Measurements from ENCODE around the gene ZNF79.

Gene ZNF79

DNA sequence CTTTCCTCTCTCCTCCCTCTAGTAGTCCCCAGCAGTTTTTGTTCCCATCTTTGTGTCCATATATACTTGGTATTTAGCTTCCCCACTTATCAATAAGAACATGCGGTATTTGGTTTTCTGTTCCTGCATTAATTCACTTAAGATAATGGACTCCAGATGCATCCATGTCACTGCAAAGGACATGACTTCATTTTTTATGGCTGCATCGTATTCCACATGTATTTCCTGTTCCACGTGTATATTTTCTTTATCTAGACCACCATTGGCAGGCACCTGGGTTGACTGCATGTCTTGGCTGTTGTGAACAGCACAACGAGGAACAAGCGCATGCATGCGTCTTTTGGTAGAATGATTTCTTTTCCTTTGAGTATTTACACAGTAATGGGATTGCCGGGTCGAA is 6.2 kb downstream of the ZNF79 start:
- DNase-seq: no peak

- DNase-seq: no peak
Measured at GRCh38 chr9:127437497-127438264, 13.5 kb downstream of the ZNF79 start.

DNA sequence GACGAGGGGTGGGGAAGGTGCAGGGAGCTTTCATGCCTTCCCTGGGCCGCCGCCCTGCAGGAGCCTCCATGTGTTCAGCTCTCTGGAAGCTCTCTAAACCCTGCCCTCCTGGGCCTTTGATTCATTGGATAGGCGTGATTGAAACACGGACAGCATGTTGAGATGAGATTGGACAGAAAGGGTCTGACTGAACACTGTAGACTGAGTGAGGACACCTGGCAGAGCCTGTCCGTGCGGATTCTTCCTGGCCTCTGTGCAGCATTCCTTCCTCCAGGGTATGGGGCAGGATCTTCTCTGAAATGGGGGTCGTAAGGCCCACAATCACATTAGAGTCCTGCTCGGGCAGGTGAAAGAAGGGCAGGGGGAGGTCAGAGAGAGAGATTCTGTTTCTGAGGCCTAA is 14.2 kb downstream of the ZNF79 start:
- DNase-seq: no peak

DNA sequence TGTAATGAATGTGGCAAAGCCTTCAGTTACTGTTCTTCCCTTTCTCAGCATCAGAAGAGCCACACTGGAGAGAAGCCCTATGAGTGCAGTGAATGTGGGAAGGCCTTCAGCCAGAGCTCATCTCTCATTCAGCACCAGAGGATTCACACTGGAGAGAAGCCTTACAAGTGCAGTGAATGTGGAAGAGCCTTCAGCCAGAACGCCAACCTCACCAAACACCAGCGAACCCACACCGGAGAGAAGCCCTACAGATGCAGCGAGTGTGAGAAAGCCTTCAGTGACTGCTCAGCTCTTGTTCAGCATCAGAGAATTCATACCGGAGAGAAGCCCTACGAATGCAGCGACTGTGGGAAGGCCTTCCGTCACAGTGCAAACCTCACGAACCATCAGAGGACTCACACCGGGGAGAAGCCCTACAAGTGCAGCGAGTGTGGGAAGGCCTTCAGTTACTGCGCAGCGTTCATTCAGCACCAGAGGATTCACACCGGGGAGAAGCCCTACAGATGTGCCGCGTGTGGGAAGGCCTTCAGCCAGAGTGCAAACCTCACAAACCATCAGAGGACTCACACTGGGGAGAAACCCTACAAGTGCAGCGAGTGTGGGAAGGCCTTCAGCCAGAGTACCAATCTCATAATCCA is 20.2 kb downstream of the ZNF79 start:
- DNase-seq: no peak

DNA sequence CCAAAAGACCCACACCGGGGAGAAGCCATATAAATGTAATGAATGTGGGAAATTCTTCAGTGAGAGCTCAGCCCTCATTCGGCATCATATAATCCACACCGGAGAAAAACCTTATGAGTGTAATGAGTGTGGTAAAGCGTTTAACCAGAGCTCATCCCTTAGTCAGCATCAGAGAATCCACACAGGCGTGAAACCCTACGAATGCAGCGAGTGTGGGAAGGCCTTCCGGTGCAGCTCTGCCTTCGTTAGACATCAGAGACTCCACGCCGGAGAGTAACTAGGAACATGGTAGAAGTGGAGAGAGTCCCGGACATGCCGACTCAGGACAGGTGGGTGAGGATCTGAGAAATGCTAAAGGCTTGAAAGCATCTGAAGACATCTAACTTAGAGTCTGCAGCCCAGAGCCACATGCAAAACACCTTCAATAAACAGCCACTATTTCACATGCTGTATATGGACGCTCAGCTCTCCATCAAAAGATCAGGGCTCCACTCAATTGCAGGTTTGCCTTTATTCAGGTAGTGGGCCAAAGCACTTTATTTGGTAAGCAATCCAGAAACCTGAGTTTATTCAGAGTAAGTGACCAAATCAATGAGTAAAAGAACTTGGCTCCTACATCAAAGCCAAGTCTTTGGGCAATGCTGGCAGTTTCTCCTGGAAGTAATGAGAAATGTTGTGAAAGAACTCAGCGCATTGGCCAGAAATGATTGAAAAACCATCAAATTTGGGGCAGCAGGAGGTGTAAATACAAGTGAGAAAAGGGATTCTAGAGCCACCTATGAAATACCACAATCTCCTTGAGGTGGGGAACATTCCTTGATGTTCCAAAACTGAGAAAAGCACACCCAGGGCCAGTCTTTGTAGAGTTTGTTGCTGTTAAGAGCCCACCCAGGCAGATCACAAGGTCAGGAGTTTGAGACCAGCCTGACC is 21.0 kb downstream of the ZNF79 start:
- no peak for DNase-seq

GRCh38 chr9:127445851-127446712 is 21.9 kb downstream of the ZNF79 start:
- no peak for DNase-seq

- DNase-seq: no peak
Measured at GRCh38 chr9:127446713-127447415, 22.7 kb downstream of the ZNF79 start.

- DNase-seq: no peak
Measured at GRCh38 chr9:127447416-127448111, 23.4 kb downstream of the ZNF79 start.

- DNase-seq: no peak
Measured at GRCh38 chr9:127448112-127448805, 24.1 kb downstream of the ZNF79 start.

GRCh38 chr9:127449332-127449966 is 25.3 kb downstream of the ZNF79 start:
- DNase-seq: no peak

DNA sequence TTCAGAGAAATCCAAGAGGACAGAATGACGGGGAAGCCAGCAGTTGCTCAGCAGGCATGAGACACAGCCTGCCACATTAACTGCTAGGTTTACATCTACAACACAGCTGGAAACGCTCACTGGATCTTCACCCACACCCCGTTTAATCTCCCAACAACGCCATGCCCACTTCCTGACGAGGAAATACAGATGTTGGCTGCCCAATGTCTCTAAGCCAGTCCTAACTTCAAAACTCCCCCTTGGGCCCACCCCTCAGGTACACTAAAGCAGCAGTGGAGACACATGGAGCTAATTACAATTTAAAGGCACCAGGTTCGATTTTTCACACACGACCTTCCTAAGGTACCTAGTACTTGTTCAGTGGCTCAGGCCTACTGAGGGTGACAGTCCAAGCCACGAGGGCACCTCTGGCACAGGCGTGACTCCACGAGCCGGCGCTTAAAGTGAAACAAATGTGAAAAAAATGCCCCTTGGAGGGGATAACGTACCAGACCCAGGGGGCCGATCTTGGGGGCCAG is 26.1 kb downstream of the ZNF79 start:
- no peak for DNase-seq

- DNase-seq: peak; percentile 75
Measured at GRCh38 chr9:127450830-127451607, 26.8 kb downstream of the ZNF79 start, which contains the start of the genes LRSAM1 and RPL12. Gene LRSAM1, plus strand, starts transcription at chr9:127451510. Its CDS starts 3,018 bp downstream, at chr9:127454528. Gene RPL12, minus strand, starts transcription at chr9:127451406. Its CDS starts 89 bp downstream, at chr9:127451317.

DNA sequence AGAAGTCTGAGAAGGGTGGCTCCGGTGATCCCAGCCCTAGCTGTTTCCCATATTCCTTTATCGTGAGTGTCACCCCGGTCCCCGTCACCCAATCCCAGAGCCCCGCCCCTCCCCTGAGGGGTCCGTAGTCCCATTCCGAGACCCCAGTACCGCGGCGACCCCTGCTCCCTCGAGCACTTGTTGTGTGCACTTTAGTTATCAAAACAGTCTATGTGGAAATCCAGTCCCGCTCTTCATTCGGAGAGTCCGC is 27.4 kb downstream of the ZNF79 start:
- DNase-seq: peak; percentile 42

DNA sequence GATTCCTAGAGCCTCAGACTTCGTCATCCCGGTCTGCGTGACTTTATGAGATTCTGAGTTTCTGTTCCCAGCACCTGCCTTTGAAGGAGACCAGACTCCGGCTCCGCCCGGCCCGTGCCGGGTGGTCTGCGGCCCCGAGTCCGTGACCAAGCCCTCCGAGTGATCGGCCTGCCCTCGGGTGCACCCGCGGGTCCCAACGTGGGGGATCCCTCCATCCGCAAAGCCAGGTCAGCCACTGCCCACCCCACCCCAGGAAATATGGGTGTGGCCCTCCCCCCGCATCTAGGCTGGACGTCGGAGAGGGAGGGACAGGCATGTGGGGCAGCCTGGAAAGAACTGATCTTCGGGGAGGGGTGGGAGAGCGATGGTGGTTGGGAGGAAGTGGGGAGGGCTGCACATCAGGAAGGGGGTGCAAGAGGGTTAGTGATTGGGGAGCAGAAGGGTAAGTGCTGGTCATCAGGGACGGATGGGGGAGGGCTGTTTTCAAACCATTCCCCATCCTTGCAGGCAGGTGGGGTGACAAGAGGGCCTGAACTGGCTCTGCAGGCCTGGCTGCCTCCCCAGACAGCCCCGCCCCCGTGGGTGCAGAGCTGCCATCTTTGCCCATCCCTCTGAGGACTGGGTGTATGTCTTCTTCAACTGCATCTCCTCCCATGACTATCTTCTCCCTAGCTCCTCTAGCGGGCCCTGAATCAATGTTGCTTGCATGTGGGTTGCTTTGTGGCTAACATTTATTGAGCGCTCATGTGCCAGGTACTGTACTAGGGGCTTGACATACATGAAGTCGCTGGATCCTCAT is 27.9 kb downstream of the ZNF79 start:
- DNase-seq: peak; percentile 58

DNA sequence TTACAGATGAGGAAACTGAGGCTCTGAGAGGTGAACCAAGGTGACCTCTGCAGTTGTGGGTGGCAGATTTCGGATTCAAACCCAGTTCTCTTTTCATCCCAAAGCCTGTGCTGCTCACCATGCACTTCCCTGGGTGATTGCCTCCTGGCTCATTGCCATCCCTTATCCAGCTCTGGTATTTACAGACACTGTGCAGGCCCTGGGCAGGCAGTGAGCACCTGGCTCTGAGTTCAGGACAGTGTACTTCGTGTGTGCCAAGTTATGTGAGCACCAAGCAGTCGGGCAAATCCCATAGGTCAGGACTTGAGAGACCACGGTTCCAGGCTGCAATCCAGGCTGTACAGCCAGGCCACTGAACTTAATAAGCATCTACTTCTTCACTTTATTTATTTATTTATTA is 28.5 kb downstream of the ZNF79 start:
- peak; percentile 59 for DNase-seq

DNA sequence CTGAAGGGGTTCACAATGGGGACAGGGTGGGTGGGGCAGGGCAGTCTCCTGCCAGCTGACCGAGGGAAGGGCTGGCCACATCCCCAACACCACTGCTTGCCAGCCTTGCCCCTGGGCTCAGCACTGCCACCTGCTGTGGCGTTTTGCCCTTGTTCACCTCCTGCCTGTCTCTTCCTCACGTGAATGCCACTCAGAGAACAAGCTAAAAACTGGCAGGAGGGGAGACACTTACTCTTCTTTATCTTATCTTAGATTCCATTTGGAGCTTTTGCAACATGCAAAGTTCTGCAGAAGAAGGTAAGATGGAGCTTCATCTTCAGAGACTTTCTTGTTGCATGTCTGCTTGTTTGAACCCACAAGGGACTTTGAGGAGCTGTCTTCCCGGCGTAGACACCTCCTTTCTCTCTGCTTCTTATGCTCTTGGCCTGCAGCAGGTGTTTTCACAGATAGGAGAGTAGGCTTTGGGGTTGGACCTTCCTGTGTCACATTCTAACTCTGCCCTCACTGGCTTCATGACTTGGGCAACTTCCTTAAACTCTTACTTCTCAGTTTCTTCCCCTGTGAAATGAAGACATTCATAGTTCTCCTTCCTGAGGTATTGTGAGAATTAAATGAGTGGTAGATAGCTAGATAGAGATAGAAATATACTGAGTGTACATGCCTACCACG is 31.3 kb downstream of the ZNF79 start:
- no peak for DNase-seq

DNA sequence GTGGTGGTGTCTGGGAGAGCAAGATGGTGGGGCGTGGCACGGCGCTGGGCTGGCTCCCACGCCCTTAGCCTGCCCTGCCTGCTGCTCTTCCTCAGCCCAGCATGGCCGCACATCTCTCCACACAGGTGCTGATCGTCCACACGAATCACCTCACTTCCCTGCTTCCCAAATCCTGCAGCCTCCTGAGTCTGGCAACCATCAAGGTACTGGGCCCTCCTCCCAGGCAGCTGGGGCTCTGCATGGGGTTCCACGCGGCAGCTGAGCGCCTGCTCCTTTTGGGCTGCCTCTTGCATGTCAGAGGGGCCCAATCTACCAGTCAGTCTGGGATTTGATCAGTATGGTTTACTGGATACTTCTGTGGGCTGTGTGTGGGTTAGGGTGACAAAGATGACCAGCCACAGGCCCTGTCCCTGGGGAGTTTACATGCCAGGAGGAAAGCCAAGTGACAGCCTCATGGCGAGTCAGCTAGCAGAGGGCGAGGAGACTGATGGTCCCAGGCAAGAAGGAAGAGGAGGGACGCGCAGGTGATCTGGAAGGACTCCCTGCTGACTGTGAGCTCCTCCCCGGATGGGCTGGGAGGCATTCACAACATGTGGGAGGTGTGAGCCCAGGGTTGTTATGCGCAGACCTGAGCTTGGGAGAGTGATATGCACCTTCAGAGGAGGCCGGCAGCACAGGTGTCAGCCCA is 33.2 kb downstream of the ZNF79 start:
- no peak for DNase-seq
